Measurements from ENCODE around the gene SCFD2. TPM values are rescaled to one million over a fixed set of nuclear protein-coding genes. Genes with fewer than 3 reads are reported as not detected.

The SCFD2 gene
- total RNA-seq, 1 experiment from 2014 or later: 19.2 TPM

DNA sequence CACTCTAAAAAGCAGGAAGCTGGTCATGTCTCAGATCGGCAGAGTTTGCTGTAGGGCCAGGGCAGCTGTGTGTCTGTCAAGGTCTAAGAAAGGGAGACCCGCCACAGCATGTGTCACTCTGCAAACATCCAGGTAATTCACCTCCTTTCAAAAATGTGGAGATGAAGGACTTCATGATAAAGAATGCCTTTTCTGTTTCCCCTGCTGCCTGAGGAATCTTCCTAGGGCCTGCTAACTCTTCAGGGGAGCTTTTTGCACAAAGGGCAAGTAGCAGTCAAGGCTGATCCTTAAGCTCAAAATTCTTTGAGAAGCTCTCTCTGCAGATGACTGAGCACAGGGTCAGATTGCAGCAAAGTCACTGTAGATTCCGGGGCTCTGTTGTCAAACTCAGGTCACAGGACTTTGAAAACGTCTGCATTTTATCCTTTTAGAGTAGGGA lies 482.7 kb downstream of the SCFD2 start:
- Mint-ChIP-seq H3K9me3 (ENCODE audit: unreplicated experiment) (no peaks in the 10 kb centered on the region), H3K4me1 (ENCODE audit: insufficient read depth, unreplicated experiment) (peaks cover 10% of the 10 kb centered on the region), H3K36me3 (ENCODE audit: insufficient read depth, unreplicated experiment) (peaks cover 13% of the 10 kb centered on the region), H3K27ac (ENCODE audit: low read depth, unreplicated experiment) (no peak overlapping the region), H3K4me3 (ENCODE audit: unreplicated experiment) (no peak overlapping the region), H3K27me3 (ENCODE audit: insufficient read depth, unreplicated experiment) (no peaks in the 10 kb centered on the region)
- POLR2A ChIA-PET: interaction anchor here (1.2 kb wide), 1 partner anchor 48 kb away, joined by 3 read pairs; no protein-coding TSS in a partner anchor
- no TSS peak for BruUV-seq (replicated peaks)
- intact Hi-C loops (cut with micrococcal nuclease): no loop called here
- CTCF ChIA-PET: interaction anchor here (0.6 to 1.9 kb wide), 5 partner anchors 28 to 648 kb away, joined by 3 to 8 read pairs (median 3); no protein-coding TSS in a partner anchor
- DNase-seq (ENCODE audit: unreplicated experiment): no peak
- TF ChIP-seq, protein P1, sequence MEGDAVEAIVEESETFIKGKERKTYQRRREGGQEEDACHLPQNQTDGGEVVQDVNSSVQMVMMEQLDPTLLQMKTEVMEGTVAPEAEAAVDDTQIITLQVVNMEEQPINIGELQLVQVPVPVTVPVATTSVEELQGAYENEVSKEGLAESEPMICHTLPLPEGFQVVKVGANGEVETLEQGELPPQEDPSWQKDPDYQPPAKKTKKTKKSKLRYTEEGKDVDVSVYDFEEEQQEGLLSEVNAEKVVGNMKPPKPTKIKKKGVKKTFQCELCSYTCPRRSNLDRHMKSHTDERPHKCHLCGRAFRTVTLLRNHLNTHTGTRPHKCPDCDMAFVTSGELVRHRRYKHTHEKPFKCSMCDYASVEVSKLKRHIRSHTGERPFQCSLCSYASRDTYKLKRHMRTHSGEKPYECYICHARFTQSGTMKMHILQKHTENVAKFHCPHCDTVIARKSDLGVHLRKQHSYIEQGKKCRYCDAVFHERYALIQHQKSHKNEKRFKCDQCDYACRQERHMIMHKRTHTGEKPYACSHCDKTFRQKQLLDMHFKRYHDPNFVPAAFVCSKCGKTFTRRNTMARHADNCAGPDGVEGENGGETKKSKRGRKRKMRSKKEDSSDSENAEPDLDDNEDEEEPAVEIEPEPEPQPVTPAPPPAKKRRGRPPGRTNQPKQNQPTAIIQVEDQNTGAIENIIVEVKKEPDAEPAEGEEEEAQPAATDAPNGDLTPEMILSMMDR (IDR thresholded peaks at IDR 0.05; ENCODE audit: unreplicated experiment): no peak

DNA sequence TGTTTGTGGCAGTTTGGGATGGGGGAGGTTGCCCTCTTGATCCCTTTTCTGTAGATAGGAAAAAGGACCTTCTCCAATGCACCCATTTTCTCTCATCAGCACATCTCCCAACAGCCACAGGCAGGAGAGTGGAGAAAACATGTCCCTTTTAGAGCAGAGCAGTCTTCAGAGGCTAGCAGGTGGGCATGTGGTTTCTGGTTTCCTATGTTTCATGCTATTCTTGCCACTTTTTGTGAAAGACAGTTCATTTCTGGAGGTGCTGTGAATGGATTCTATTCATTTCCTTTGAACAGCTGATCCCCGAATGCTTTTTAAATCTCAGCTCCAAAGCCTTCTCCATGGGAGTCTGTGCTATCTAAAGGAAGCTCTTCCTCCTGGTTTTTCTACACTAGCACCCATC lies 484.9 kb downstream of the SCFD2 start:
- ChIA-PET CTCF (interaction anchor here (1.1 to 1.4 kb wide), 2 partner anchors 31 to 335 kb away, joined by 3 to 5 read pairs; no protein-coding TSS in a partner anchor), POLR2A (no interaction called here)
- DNase-seq (ENCODE audit: unreplicated experiment): no peak
- Mint-ChIP-seq H3K36me3 (ENCODE audit: insufficient read depth, unreplicated experiment) (peaks cover 13% of the 10 kb centered on the region), H3K27ac (ENCODE audit: low read depth, unreplicated experiment) (no peak overlapping the region), H3K9me3 (ENCODE audit: unreplicated experiment) (no peaks in the 10 kb centered on the region), H3K4me1 (ENCODE audit: insufficient read depth, unreplicated experiment) (peaks cover 10% of the 10 kb centered on the region), H3K27me3 (ENCODE audit: insufficient read depth, unreplicated experiment) (no peaks in the 10 kb centered on the region), H3K4me3 (ENCODE audit: unreplicated experiment) (no peak overlapping the region)
- no TSS peak for BruUV-seq (replicated peaks)
- intact Hi-C loops (cut with micrococcal nuclease): no loop called here
- TF ChIP-seq, protein P1 (IDR thresholded peaks at IDR 0.05; ENCODE audit: unreplicated experiment): no peak

DNA sequence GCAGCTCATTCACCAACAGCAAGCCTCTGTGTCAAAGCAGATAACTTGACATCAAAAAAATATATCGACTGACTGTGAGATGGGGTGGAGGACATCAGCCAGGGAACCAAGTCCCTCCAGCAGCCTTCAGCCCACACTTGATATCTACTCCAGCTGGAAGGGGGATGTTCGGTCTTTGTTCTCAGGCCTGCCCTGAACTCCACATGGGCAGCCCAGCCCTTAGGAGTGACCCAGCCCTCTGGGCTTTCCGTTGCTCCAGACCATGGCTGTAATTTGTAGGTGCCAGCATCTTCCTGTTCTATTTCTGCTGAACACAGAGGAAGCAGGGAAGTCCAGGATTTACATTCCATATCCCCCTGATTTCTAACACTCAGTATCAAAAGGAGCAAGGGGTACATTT lies 486.4 kb downstream of the SCFD2 start:
- Mint-ChIP-seq H3K4me1 (ENCODE audit: insufficient read depth, unreplicated experiment) (peaks cover 7% of the 10 kb centered on the region), H3K4me3 (ENCODE audit: unreplicated experiment) (no peak overlapping the region), H3K27me3 (ENCODE audit: insufficient read depth, unreplicated experiment) (no peaks in the 10 kb centered on the region), H3K27ac (ENCODE audit: low read depth, unreplicated experiment) (no peak overlapping the region), H3K36me3 (ENCODE audit: insufficient read depth, unreplicated experiment) (peaks cover 13% of the 10 kb centered on the region), H3K9me3 (ENCODE audit: unreplicated experiment) (no peaks in the 10 kb centered on the region)
- ChIA-PET POLR2A (no interaction called here), CTCF (no interaction called here)
- no peak for DNase-seq (ENCODE audit: unreplicated experiment)
- TF ChIP-seq, protein P1 (IDR thresholded peaks at IDR 0.05; ENCODE audit: unreplicated experiment): no peak
- BruUV-seq (replicated peaks): no TSS peak
- intact Hi-C loops (cut with micrococcal nuclease): no loop called here

DNA sequence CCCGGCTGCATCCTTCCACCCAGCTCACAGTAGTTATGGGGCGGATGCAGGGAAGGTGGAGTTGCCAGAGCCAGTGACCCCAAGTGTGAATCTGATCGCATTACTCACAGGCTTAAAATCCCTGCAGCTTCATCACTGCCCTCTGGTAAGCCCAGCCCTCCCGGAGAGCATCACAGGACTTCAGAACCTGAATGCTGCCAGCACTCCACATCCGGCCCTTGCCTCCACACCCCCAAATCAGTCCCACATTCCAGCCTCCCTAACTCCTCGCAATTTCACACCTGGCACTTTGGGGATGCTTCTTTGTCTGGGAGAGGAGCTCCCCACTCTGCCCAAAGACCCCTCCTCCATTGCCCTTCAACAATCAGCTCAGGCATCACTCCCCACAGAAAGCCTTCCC lies 488.2 kb downstream of the SCFD2 start:
- BruUV-seq (replicated peaks): no TSS peak
- no peak overlapping the region for H3K4me3 Mint-ChIP-seq (ENCODE audit: unreplicated experiment)
- H3K27me3 Mint-ChIP-seq (ENCODE audit: insufficient read depth, unreplicated experiment): no peaks in the 10 kb centered on the region
- H3K4me1 Mint-ChIP-seq (ENCODE audit: insufficient read depth, unreplicated experiment): no peaks in the 10 kb centered on the region
- CTCF ChIA-PET: interaction anchor here (0.6 kb wide), 2 partner anchors 122 to 289 kb away, joined by 3 read pairs; no protein-coding TSS in a partner anchor
- intact Hi-C loops (cut with micrococcal nuclease): no loop called here
- no peaks in the 10 kb centered on the region for H3K9me3 Mint-ChIP-seq (ENCODE audit: unreplicated experiment)
- no peak for DNase-seq (ENCODE audit: unreplicated experiment)
- H3K27ac Mint-ChIP-seq (ENCODE audit: low read depth, unreplicated experiment): peak overlapping the region; percentile 5
- POLR2A ChIA-PET: interaction anchor here (0.7 kb wide), 1 partner anchor 83 kb away, joined by 3 read pairs; no protein-coding TSS in a partner anchor
- TF ChIP-seq, protein P1 (IDR thresholded peaks at IDR 0.05; ENCODE audit: unreplicated experiment): no peak
- peaks cover 19% of the 10 kb centered on the region for H3K36me3 Mint-ChIP-seq (ENCODE audit: insufficient read depth, unreplicated experiment)
